Activated naive CD8-positive, alpha-beta T cell treated with anti-CD3 and anti-CD28 coated beads, Interleukin-2, amount 10 ng/mL, durations not matched to agents 7 days and 5 days (primary cell): ENCODE results near the gene TAAR9. TPM values are rescaled to one million over a fixed set of nuclear protein-coding genes. Genes with fewer than 3 reads are reported as not detected.

Source experiments
- ATAC-seq: fragments of 150-1000 bp; cut with Tn5 transposase; one replicate; pipeline ENCODE4 v1.10.0; 2021; ENCODE audit warnings: low read depth, moderate library complexity
- POLR2A ChIA-PET: fragments of 350-600 bp; sonication (Branson Sonifier 250); formaldehyde crosslinking; loops from one replicate; lab custom pipeline; 2021; ENCODE audit warnings: antibody characterized with exemption; lab: Charles Lee
- DNase-seq: peaks from one replicate; pipeline ENCODE4 v3.0.0; 2021
- H3K27ac Mint-ChIP-seq: one replicate; pipeline ENCODE4 v1.8.0; 2022; ENCODE audit warnings: mild to moderate bottlenecking, mixed read lengths
- H3K27me3 Mint-ChIP-seq: one replicate; pipeline ENCODE4 v1.8.0; 2022; ENCODE audit warnings: mild to moderate bottlenecking, moderate library complexity, mixed read lengths
- H3K36me3 Mint-ChIP-seq: one replicate; pipeline ENCODE4 v1.8.0; 2021; ENCODE audit warnings: mild to moderate bottlenecking, mixed read lengths
- H3K4me1 Mint-ChIP-seq: one replicate; pipeline ENCODE4 v1.8.0; 2021; ENCODE audit warnings: mixed read lengths
- H3K4me3 Mint-ChIP-seq: one replicate; pipeline ENCODE4 v1.8.0; 2022; ENCODE audit warnings: mild to moderate bottlenecking, moderate library complexity, mixed read lengths
- H3K9me3 Mint-ChIP-seq: one replicate; pipeline ENCODE4 v1.8.0; 2021; ENCODE audit warnings: mixed read lengths
- total RNA-seq, 2 experiments: library from RNA; stranded (reverse); gene quantifications; one replicate each; pipeline ENCODE4 v1.2.3, GENCODE V29; 2021

The TAAR9 gene
- total RNA-seq, 2 experiments from 2014 or later: not detected

DNA sequence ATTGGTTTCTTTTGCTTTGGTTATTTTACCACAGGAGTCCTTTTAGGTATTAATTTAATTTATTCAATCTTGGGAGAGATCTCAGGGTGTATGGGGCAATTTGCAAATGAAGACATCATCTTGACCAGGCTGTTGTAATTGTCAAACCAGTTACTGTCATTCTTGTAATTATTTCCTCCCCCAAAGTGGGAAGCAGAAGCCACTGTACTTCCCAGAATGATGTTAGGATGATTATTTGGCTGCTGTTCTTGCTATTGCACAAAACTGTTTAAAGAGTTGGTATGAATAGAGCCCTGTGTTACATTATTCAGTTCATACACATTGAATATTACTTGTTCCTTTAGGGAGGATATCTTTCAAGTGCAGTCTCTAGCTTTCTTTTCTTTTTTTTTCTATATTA lies 33.7 kb downstream of the TAAR9 start:
- no peaks in the 10 kb centered on the region for H3K4me1 Mint-ChIP-seq
- H3K36me3 Mint-ChIP-seq: no peaks in the 10 kb centered on the region
- H3K27ac Mint-ChIP-seq: no peak overlapping the region
- H3K9me3 Mint-ChIP-seq: no peaks in the 10 kb centered on the region
- POLR2A ChIA-PET: no interaction called here
- DNase-seq (no peak), ATAC-seq (no peak)
- no peak overlapping the region for H3K4me3 Mint-ChIP-seq
- peaks cover 29% of the 10 kb centered on the region for H3K27me3 Mint-ChIP-seq

DNA sequence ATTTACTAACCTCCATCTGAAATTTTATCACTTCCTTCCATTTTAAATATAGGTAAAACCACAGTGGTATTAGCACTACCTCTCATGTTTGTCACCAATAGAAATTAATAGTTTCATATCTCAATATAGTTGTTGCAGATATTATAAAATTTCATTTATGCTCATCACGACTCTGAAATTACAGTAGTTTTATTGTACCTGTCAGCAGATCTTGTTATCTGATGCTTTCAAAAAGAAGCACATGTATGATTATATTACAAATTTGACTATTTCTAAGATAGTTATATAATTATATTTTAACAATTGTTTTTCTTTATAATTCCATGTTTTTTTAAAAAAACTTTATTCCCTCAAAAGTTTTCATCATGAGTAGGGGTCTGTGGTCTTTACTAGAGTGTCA lies 46.6 kb downstream of the TAAR9 start:
- ATAC-seq (no peak), DNase-seq (no peak)
- POLR2A ChIA-PET: no interaction called here
- Mint-ChIP-seq H3K4me1 (no peaks in the 10 kb centered on the region), H3K9me3 (no peaks in the 10 kb centered on the region), H3K27me3 (peaks cover 7% of the 10 kb centered on the region), H3K4me3 (no peak overlapping the region), H3K36me3 (no peaks in the 10 kb centered on the region), H3K27ac (no peak overlapping the region)

GRCh38 chr6:132587424-132587823 lies 49.3 kb downstream of the TAAR9 start:
- DNase-seq (no peak), ATAC-seq (no peak)
- H3K27ac Mint-ChIP-seq: no peak overlapping the region
- H3K4me1 Mint-ChIP-seq: no peaks in the 10 kb centered on the region
- H3K4me3 Mint-ChIP-seq: no peak overlapping the region
- peaks cover 16% of the 10 kb centered on the region for H3K27me3 Mint-ChIP-seq
- H3K9me3 Mint-ChIP-seq: no peaks in the 10 kb centered on the region
- no peaks in the 10 kb centered on the region for H3K36me3 Mint-ChIP-seq
- POLR2A ChIA-PET: no interaction called here

Other genes with a start within 250 kb of the TAAR9 start
- gene MOXD1, start 136.8 kb upstream of the TAAR9 start, total RNA-seq: not detected
- gene STX7, start 25.2 kb upstream of the TAAR9 start, total RNA-seq: 10 to 100 TPM; 20.5 to 25.0 TPM
- gene TAAR8, start 14.4 kb downstream of the TAAR9 start, total RNA-seq: not detected
- not detected for gene TAAR6, start 32.0 kb downstream of the TAAR9 start, total RNA-seq
- gene TAAR5, start 51.5 kb downstream of the TAAR9 start, total RNA-seq: not detected
- not detected for gene TAAR2, start 86.0 kb downstream of the TAAR9 start, total RNA-seq
- not detected for gene TAAR1, start 120.9 kb downstream of the TAAR9 start, total RNA-seq
- gene VNN1, start 175.8 kb downstream of the TAAR9 start, total RNA-seq: not detected
- gene VNN2, start 219.6 kb downstream of the TAAR9 start, total RNA-seq: 10 to 100 TPM; 30.4 to 31.5 TPM